SW480 (cell line): ENCODE data around the gene IFITM5.
"Not testable (repeated sequence)": the region's sequence is repeated elsewhere in the genome, so short reads cannot be mapped to it uniquely, and the experiment has no call there.

Source experiments
- DNase-seq: peaks from one replicate; pipeline ENCODE4 v3.0.0-alpha.2; 2016; ENCODE audit warnings: low spot score

Gene IFITM5

DNA sequence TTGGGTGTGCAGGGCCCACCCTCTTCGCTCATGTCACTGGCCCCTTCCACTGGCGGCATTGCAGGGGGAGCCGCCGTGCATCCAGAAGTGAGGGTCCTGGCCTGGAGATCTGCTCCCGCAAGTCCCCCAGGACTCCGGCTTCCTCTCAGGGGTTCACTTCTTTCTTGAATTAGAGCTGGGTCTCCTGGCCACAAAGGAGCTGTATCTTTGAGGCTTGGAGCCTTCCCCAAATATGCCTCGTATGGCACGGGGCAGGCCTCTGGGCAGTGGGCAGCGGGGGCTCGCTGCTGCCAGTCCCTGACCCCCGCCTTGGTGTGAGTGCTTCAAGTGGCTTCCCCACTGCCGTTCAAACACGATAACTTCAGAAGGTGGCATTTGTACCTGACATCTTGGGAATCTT is 28.7 kb upstream of the IFITM5 start:
- DNase-seq: no peak

DNA sequence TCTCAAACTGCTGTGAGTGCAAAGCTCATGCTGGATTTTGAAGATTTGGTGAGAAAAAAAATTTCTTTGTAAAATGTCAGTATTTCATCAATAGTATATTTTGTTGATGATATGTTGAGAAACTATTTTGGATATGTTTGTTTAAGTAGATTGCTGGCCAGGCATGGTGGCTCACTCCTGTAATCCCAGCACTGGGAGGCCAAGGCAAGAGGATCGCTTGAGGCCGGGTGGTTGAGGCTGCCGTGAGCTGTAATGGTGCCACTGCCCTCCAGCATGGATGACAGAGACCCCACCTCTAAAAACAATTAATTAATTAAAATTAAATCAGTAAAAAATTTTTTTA is 28.2 kb upstream of the IFITM5 start:
- DNase-seq: no peak

DNA sequence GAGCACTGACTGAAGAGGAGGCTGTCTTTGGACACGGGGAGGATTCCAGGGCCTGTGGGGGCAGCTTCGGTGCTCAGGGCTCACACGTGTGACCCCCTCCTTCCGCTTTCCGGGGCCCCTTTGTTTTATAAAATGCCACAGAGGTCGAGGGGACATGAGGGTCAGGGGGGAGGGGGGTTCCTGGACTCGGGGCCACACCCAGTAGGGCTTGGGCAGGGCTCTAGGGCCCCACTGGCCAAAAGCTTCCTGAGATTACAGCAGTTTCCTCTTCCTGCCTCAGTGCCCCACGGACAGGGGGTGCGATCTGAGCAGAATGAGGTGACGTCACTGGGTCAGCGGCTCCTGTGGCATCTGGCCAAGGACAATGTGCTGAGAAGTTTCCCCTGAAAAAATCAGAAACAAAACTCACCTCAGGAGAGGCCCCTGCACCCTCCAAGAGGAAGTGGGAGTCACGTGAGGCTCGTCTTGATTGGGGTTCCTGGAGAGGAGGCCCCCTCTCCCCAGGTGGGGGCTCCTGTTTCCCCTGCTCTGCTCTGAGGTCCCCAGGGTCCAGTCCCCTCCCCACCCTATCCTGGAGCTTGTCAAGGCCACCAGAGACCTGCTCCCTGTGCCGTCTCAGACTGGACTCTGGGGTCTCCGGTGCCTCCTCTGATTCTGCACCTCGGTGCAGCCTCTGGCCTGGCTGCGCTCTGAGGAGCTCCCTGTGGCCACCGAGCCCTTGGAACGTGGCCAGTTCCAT is 27.7 kb upstream of the IFITM5 start:
- DNase-seq: no peak

DNA sequence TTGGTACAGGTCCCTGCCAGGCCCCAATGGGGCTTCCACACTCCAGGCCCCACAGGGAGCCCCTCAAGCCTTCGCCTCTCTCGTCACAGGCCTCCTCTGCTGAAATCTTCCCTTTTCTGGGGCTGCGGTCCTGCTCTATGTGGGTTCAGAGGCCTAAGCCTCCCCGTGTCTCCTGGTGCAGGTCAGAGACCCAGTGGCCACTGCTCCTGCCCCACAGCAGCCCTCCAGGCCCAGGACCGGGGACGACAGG is 27.2 kb upstream of the IFITM5 start:
- DNase-seq: no peak

- DNase-seq: no peak
Observed at GRCh38 chr11:325796-326591, 26.7 kb upstream of the IFITM5 start.

GRCh38 chr11:324593-325517 is 25.5 kb upstream of the IFITM5 start:
- not testable (repeated sequence) for DNase-seq

GRCh38 chr11:324156-324555 is 24.8 kb upstream of the IFITM5 start:
- DNase-seq: no peak

DNA sequence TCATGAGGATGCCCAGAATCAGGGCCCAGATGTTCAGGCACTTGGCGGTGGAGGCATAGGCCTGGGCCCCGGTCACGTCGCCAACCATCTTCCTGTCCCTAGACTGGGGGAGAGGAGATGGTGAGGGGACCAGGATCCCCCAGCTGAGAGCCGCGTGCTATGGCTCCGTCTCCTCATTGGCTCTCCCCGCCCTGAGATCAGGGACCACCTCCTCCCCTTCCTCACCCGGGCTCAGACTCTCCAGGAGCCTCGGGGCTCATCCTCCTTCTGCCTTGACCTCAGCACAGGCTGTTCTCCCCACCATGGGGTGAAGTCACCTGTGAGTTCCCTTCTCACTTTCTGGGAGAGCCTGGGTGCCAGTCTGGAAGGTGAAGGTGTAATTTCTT is 20.6 kb upstream of the IFITM5 start:
- DNase-seq: not testable (repeated sequence)

GRCh38 chr11:319121-319887 is 20.0 kb upstream of the IFITM5 start:
- not testable (repeated sequence) for DNase-seq

DNA sequence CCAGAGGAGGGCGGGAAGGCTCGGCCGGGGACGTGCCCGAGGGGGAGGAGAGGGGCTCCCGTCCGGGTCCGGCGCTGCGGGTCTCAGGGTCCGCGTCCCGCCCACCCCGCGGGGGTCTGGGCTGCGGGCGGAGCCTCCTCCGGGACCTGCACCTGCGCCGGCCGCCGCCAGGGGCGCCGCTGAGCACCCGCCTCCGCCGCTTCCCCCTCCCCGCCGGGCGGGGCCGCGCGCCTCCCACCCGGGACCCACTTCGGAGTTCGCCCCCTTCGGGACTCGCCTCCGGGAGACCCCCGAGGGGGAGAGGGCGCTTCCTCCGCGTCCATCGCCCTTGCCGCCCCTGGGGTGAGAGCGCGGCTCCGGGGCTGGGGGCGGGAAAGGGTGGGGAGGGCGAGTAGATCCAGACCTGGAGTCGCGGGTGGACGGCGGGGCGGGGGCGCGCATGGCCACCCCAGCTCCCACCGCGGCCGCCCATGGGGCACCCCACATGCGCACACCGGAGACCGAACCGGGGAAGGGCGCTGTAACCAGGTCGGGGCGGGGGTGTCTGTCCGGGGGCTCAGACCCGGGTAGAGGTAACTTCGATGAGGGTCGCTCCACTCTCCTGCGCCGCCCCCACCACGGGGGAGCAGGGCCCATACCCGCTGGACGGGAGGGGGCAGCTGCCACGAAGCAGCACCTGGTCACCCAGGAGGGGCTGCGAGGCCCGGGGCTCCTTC is 19.2 kb upstream of the IFITM5 start:
- DNase-seq: not testable (repeated sequence)

DNA sequence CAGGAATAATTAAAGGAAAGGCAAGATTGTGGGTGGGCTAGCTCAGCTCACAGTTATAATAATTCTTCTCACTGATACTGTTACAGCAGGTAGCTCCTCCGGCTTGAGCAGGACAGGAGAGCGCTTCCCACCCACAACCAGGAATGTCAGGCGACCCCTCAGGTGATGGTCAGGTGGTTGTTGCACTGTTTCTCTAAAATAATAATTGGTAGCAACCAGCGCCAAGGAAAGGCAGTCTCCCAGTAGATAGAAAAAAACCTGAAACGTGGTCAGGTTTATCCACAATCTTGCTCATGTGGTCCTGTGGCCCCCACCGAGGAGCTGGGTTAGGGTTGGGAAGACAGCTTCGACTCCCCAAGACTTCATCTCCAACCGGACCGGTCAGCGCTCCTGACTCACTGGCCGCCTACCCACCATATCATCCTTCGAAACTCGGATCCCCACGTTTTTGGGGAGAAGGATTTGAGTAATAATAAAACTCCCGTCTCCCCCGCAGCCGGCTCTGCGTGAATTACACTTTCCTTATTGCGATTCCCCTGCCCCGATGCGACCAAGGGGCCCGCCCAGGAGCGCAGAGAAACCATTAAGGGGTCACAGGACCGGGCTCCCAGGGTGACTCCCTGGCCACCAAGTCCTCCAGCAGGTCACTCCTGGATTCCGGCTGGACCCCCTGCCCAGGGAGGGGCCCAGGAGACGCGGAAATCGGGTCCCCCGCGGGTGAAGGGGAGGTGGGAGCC is 18.5 kb upstream of the IFITM5 start:
- DNase-seq: not testable (repeated sequence)

- no peak for DNase-seq
Observed at GRCh38 chr11:316891-317301, 17.6 kb upstream of the IFITM5 start.

DNA sequence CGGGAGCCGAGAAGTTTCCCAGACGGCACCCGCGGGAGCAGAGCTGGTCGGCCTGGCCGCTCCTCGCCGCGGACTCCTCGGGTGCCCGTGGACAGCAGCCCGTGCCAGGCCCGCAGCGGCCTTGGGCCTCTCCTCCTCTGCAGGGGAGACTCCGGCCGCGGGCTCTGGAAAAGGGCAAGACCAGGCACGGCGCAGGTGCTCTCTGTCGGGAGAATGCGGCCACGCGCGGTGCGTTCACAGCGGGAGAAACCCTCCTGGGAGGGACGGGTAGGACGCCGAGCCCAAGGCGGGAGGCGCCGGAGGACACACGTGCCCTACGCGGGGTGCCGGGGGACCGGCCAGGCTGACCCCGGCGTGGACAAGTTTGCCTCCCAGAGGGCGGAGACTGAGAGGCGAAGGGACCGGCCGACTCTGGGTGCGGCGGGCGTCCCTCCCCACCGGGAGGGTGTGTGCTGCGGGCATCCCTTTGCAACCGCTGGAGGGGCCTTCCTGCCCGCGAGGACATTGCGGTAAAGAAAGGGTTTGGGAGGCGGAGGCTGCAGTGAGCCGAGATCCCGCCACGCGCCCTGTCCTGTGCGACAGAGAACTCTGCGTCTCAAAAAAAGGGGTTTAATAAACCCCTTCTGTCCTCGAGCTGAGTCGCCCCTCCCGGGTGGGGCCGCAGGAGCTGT is 16.8 kb upstream of the IFITM5 start:
- DNase-seq: no peak

GRCh38 chr11:315516-315994 is 16.2 kb upstream of the IFITM5 start:
- no peak for DNase-seq

GRCh38 chr11:315051-315481 is 15.7 kb upstream of the IFITM5 start:
- no peak for DNase-seq

GRCh38 chr11:314554-314875 is 15.2 kb upstream of the IFITM5 start:
- not testable (repeated sequence) for DNase-seq

DNA sequence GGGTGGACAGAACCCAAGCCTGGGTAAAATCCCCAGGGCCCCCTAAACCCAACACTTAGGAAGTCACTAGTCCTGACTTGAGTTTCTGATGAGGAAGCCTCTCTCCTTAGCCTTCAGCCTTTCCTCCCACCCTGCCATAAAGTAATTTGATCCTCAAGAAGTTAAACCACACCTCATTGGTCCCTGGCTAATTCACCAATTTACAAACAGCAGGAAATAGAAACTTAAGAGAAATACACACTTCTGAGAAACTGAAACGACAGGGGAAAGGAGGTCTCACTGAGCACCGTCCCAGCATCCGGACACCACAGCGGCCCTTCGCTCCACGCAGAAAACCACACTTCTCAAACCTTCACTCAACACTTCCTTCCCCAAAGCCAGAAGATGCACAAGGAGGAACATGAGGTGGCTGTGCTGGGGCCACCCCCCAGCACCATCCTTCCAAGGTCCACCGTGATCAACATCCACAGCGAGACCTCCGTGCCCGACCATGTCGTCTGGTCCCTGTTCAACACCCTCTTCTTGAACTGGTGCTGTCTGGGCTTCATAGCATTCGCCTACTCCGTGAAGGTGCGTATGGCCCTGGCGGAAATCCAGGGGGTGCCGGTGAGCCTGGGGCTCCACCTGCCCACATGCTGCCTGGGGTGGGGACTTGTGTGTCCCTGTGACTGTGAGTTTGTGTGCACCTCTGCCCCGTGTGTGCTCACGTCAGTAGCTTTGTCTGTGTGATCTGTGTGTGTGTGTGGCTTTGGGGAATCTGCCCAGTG is 14.6 kb upstream of the IFITM5 start, which contains the start of gene IFITM1:
Gene IFITM1 (plus strand): TSS at position 254 of the 767 bp plus-strand sequence. CDS start 131 bp downstream, at position 385.
- DNase-seq: no peak

- no peak for DNase-seq
Observed at GRCh38 chr11:313304-313786, 14.0 kb upstream of the IFITM5 start.
